ENCODE data around the gene SUDS3. TPM values are rescaled to one million over a fixed set of nuclear protein-coding genes. Genes with fewer than 3 reads are reported as not detected.
A peak's percentile ranks its signal among the peaks of the same experiment; 100 is the strongest.

Gene SUDS3
- total RNA-seq, 1 donor from 2014 or later = 27.2 TPM

GRCh38 chr12:118330421-118331018 lies 45.8 kb upstream of the SUDS3 start:
- no peak overlapping the region for H3K4me3 Mint-ChIP-seq (ENCODE audit: unreplicated experiment)
- H3K36me3 Mint-ChIP-seq (ENCODE audit: low read depth, unreplicated experiment) = no peaks in the 10 kb centered on the region
- H3K27me3 Mint-ChIP-seq (ENCODE audit: unreplicated experiment) = no peaks in the 10 kb centered on the region
- TF ChIP-seq CTCF (IDR thresholded peaks at IDR 0.05; ENCODE audit: unreplicated experiment) = no peak
- H3K4me1 Mint-ChIP-seq (ENCODE audit: unreplicated experiment) = peaks cover 16% of the 10 kb centered on the region
- H3K27ac Mint-ChIP-seq (ENCODE audit: unreplicated experiment) = peak overlapping the region; percentile 95
- no peaks in the 10 kb centered on the region for H3K9me3 Mint-ChIP-seq (ENCODE audit: unreplicated experiment)
- no peak for DNase-seq (ENCODE audit: low spot score)

- H3K27ac Mint-ChIP-seq (ENCODE audit: unreplicated experiment) = no peak overlapping the region
- peaks cover 16% of the 10 kb centered on the region for H3K4me1 Mint-ChIP-seq (ENCODE audit: unreplicated experiment)
- no peaks in the 10 kb centered on the region for H3K27me3 Mint-ChIP-seq (ENCODE audit: unreplicated experiment)
- H3K9me3 Mint-ChIP-seq (ENCODE audit: unreplicated experiment) = no peaks in the 10 kb centered on the region
- no peaks in the 10 kb centered on the region for H3K36me3 Mint-ChIP-seq (ENCODE audit: low read depth, unreplicated experiment)
- no peak for TF ChIP-seq CTCF (IDR thresholded peaks at IDR 0.05; ENCODE audit: unreplicated experiment)
- H3K4me3 Mint-ChIP-seq (ENCODE audit: unreplicated experiment) = no peak overlapping the region
- no peak for DNase-seq (ENCODE audit: low spot score)
Measured at GRCh38 chr12:118332511-118332910, 43.8 kb upstream of the SUDS3 start.

- Mint-ChIP-seq H3K27me3 (ENCODE audit: unreplicated experiment) (no peaks in the 10 kb centered on the region), H3K4me3 (ENCODE audit: unreplicated experiment) (no peak overlapping the region), H3K9me3 (ENCODE audit: unreplicated experiment) (no peaks in the 10 kb centered on the region), H3K4me1 (ENCODE audit: unreplicated experiment) (peaks cover 14% of the 10 kb centered on the region), H3K36me3 (ENCODE audit: low read depth, unreplicated experiment) (no peaks in the 10 kb centered on the region), H3K27ac (ENCODE audit: unreplicated experiment) (no peak overlapping the region)
- TF ChIP-seq CTCF (IDR thresholded peaks at IDR 0.05; ENCODE audit: unreplicated experiment) = no peak
- DNase-seq (ENCODE audit: low spot score) = no peak
Measured at GRCh38 chr12:118334241-118334640, 42.1 kb upstream of the SUDS3 start.

GRCh38 chr12:118334939-118335567 lies 41.3 kb upstream of the SUDS3 start:
- Mint-ChIP-seq H3K9me3 (ENCODE audit: unreplicated experiment) (no peaks in the 10 kb centered on the region), H3K27me3 (ENCODE audit: unreplicated experiment) (no peaks in the 10 kb centered on the region), H3K36me3 (ENCODE audit: low read depth, unreplicated experiment) (no peaks in the 10 kb centered on the region), H3K4me1 (ENCODE audit: unreplicated experiment) (peaks cover 10% of the 10 kb centered on the region), H3K4me3 (ENCODE audit: unreplicated experiment) (no peak overlapping the region), H3K27ac (ENCODE audit: unreplicated experiment) (no peak overlapping the region)
- TF ChIP-seq CTCF (IDR thresholded peaks at IDR 0.05; ENCODE audit: unreplicated experiment) = no peak
- DNase-seq (ENCODE audit: low spot score) = no peak

GRCh38 chr12:118336123-118336522 lies 40.2 kb upstream of the SUDS3 start:
- no peaks in the 10 kb centered on the region for H3K27me3 Mint-ChIP-seq (ENCODE audit: unreplicated experiment)
- no peaks in the 10 kb centered on the region for H3K36me3 Mint-ChIP-seq (ENCODE audit: low read depth, unreplicated experiment)
- H3K27ac Mint-ChIP-seq (ENCODE audit: unreplicated experiment) = no peak overlapping the region
- DNase-seq (ENCODE audit: low spot score) = no peak
- H3K9me3 Mint-ChIP-seq (ENCODE audit: unreplicated experiment) = no peaks in the 10 kb centered on the region
- H3K4me3 Mint-ChIP-seq (ENCODE audit: unreplicated experiment) = no peak overlapping the region
- TF ChIP-seq CTCF (IDR thresholded peaks at IDR 0.05; ENCODE audit: unreplicated experiment) = no peak
- peaks cover 3% of the 10 kb centered on the region for H3K4me1 Mint-ChIP-seq (ENCODE audit: unreplicated experiment)
